H1 (cell line): ENCODE results near the gene CFDP1. TPM values are rescaled to one million over a fixed set of nuclear protein-coding genes. Genes with fewer than 3 reads are reported as not detected.
A peak's percentile ranks its signal among the peaks of the same experiment; 100 is the strongest.

Experiments used
- CTCF ChIA-PET: fragments of 300-600 bp; sonication (Branson Sonifier 250); formaldehyde crosslinking; loops from one replicate; lab custom pipeline; 2021; ENCODE audit not compliant: partially characterized antibody; lab: Charles Lee
- POLR2A ChIA-PET: fragments of 300-600 bp; sonication (Branson Sonifier 250); formaldehyde crosslinking; loops from one replicate; lab custom pipeline; 2021; ENCODE audit warnings: inconsistent platforms; ENCODE audit not compliant: partially characterized antibody; lab: Charles Lee
- DNase-seq, 2 experiments: peaks; one replicate each; pipeline versions ENCODE4 v3.0.0 to v3.0.0-alpha.2; 2010 to 2022; ENCODE audit warnings: low spot score in 2 of 2, low read depth in 1 of 2, mixed read lengths in 1 of 2
- FAIRE-seq: peaks from 2 replicates; lab custom pipeline; 2011; peaks lifted over from hg19 to GRCh38; lab: Jason Lieb, UNC
- H2AFZ ChIP-seq: 2 replicates; pipeline ENCODE4 v1.8.1; 2012; ENCODE audit warnings: low read length, inconsistent platforms
- H2AK5ac ChIP-seq: 2 replicates; pipeline ENCODE4 v1.6.1; 2013; ENCODE audit warnings: low read depth, low read length
- H2BK120ac ChIP-seq: replicated peaks from 2 replicates; pipeline ENCODE3; 2013; ENCODE audit warnings: low read depth, low read length, inconsistent platforms
- H2BK12ac ChIP-seq: 2 replicates; pipeline ENCODE4 v1.6.1; 2013; ENCODE audit warnings: low read depth, low read length
- H2BK15ac ChIP-seq: 2 replicates; pipeline ENCODE4 v1.6.1; 2013; ENCODE audit warnings: low read length
- H2BK20ac ChIP-seq: 2 replicates; pipeline ENCODE4 v1.6.1; 2013; ENCODE audit warnings: low read length
- H2BK5ac ChIP-seq: 2 replicates; pipeline ENCODE4 v1.6.1; 2013; ENCODE audit warnings: low read depth, low read length
- H3K14ac ChIP-seq: 2 replicates; pipeline ENCODE4 v1.6.1; 2013; ENCODE audit warnings: inconsistent platforms; ENCODE audit not compliant: insufficient read length
- H3K18ac ChIP-seq: 2 replicates; pipeline ENCODE4 v1.6.1; 2013; ENCODE audit warnings: low read length; ENCODE audit errors: extremely low read depth
- H3K23ac ChIP-seq: 2 replicates; pipeline ENCODE4 v1.6.1; 2013; ENCODE audit warnings: inconsistent platforms; ENCODE audit not compliant: insufficient read length
- H3K23me2 ChIP-seq: 2 replicates; pipeline ENCODE4 v1.6.1; 2013; ENCODE audit warnings: low read depth, low read length
- H3K27ac ChIP-seq: 2 replicates; pipeline ENCODE4 v1.6.1; 2011; ENCODE audit warnings: low read depth, low read length, inconsistent platforms
- H3K27me3 ChIP-seq, 4 experiments: replicated peaks in 1 of 4; 1 replicate in 1 of 4; 2 replicates in 3 of 4; pipeline versions ENCODE4 v1.6.1 to v1.8.1; 2011 to 2013; ENCODE audit warnings: low read length in 3 of 4, mild to moderate bottlenecking in 3 of 4, inconsistent platforms in 2 of 4, mixed read lengths in 2 of 4, moderate library complexity in 1 of 4; ENCODE audit not compliant: control insufficient read depth in 3 of 4, insufficient read depth in 3 of 4; ENCODE audit errors: extremely low read depth in 1 of 4
- H3K36me3 ChIP-seq, 4 experiments: 2 replicates each; pipeline versions ENCODE4 v1.6.1 to v1.8.1; 2011 to 2013; ENCODE audit warnings: mild to moderate bottlenecking in 4 of 4, low read length in 3 of 4, moderate library complexity in 2 of 4, control low read depth in 1 of 4, inconsistent platforms in 1 of 4; ENCODE audit not compliant: insufficient read depth in 4 of 4, control insufficient read depth in 2 of 4
- H3K4ac ChIP-seq: replicated peaks from 2 replicates; pipeline ENCODE3; 2013; ENCODE audit warnings: low read length, low read depth, mixed read lengths, inconsistent platforms; ENCODE audit not compliant: insufficient read length
- H3K4me1 ChIP-seq, 4 experiments: replicated peaks in 1 of 4; 1 replicate in 1 of 4; 2 replicates in 3 of 4; pipeline versions ENCODE4 v1.6.1 to v1.8.1; 2011 to 2013; ENCODE audit warnings: low read length in 3 of 4, inconsistent platforms in 2 of 4, mixed read lengths in 1 of 4; ENCODE audit not compliant: insufficient read depth in 4 of 4, control insufficient read depth in 3 of 4
- H3K4me2 ChIP-seq, 2 experiments: 2 replicates each; pipeline versions ENCODE4 v1.6.1 to v1.8.1; 2011 to 2013; ENCODE audit warnings: low read depth in 2 of 2, low read length in 2 of 2, control low read depth in 1 of 2, inconsistent platforms in 1 of 2, mild to moderate bottlenecking in 1 of 2; ENCODE audit not compliant: insufficient read depth in 1 of 2
- H3K4me3 ChIP-seq, 4 experiments: fragments of 200-600, 300-600 bp in 1 of 4; sonication (generic), shearing (Covaris generic), sonication (Bioruptor Twin) in 1 of 4; 2 replicates each; pipeline versions ENCODE4 v1.5.1 to v1.8.1; 2011 to 2016; ENCODE audit warnings: low read length in 4 of 4, low read depth in 3 of 4, control low read depth in 2 of 4, inconsistent platforms in 2 of 4, mild to moderate bottlenecking in 2 of 4, mixed read lengths in 1 of 4, moderate library complexity in 1 of 4; ENCODE audit not compliant: insufficient read depth in 2 of 4; ENCODE audit errors: extremely low read depth in 1 of 4
- H3K56ac ChIP-seq: replicated peaks from 2 replicates; pipeline ENCODE3; 2013; ENCODE audit warnings: low read depth, mild to moderate bottlenecking, mixed read lengths, low read length, inconsistent platforms; ENCODE audit not compliant: insufficient read length
- H3K79me1 ChIP-seq: 2 replicates; pipeline ENCODE4 v1.6.1; 2013; ENCODE audit warnings: low read depth, low read length, control low read depth
- H3K79me2 ChIP-seq, 2 experiments: 2 replicates each; pipeline versions ENCODE4 v1.6.1 to v1.8.1; 2012 to 2013; ENCODE audit warnings: low read length in 2 of 2, mild to moderate bottlenecking in 2 of 2, inconsistent platforms in 1 of 2; ENCODE audit not compliant: insufficient read depth in 2 of 2, control insufficient read depth in 1 of 2
- H3K9ac ChIP-seq, 4 experiments: replicated peaks in 1 of 4; 1 replicate in 1 of 4; 2 replicates in 3 of 4; pipeline versions ENCODE4 v1.6.1 to v1.8.1; 2011 to 2013; ENCODE audit warnings: low read depth in 3 of 4, low read length in 3 of 4, control low read depth in 2 of 4, mild to moderate bottlenecking in 2 of 4, moderate library complexity in 2 of 4, inconsistent platforms in 1 of 4; ENCODE audit errors: extremely low read depth in 1 of 4
- H3K9me3 ChIP-seq, 2 experiments: 2 replicates each; pipeline versions ENCODE4 v1.6.1 to v1.8.1; 2012 to 2013; ENCODE audit warnings: mild to moderate bottlenecking in 2 of 2, moderate library complexity in 2 of 2, control low read depth in 1 of 2, inconsistent platforms in 1 of 2, low read depth in 1 of 2, low read length in 1 of 2, mixed read lengths in 1 of 2; ENCODE audit not compliant: insufficient read depth in 2 of 2
- H4K20me1 ChIP-seq, 2 experiments: replicated peaks in 1 of 2; 2 replicates each; pipeline versions ENCODE3 to v1.8.1; 2011 to 2013; ENCODE audit warnings: inconsistent platforms in 2 of 2, low read length in 2 of 2, mild to moderate bottlenecking in 1 of 2; ENCODE audit not compliant: insufficient read depth in 2 of 2, control insufficient read depth in 1 of 2
- H4K5ac ChIP-seq: 2 replicates; pipeline ENCODE4 v1.6.1; 2013; ENCODE audit warnings: low read length, low read depth, mixed read lengths, inconsistent platforms; ENCODE audit not compliant: insufficient read length
- H4K8ac ChIP-seq: 2 replicates; pipeline ENCODE4 v1.8.0; 2013; ENCODE audit warnings: mild to moderate bottlenecking, moderate library complexity, low read length, inconsistent platforms; ENCODE audit not compliant: insufficient read depth; ENCODE audit errors: extremely low read depth
- H4K91ac ChIP-seq: replicated peaks from 2 replicates; pipeline ENCODE3; 2013; ENCODE audit warnings: low read length, mixed read lengths, inconsistent platforms; ENCODE audit not compliant: insufficient read length
- BACH1 ChIP-seq: IDR thresholded peaks from 2 replicates; pipeline ENCODE4 v1.6.1; 2012; ENCODE audit warnings: low read length, improper control_type of control experiment
- JUN ChIP-seq: IDR thresholded peaks from 2 replicates; pipeline ENCODE4 v1.6.1; 2011; ENCODE audit warnings: low read depth, mild to moderate bottlenecking, improper control_type of control experiment, low read length
- KDM1A ChIP-seq: fragments of 200-600, 300-600 bp; sonication (generic); IDR thresholded peaks from 2 replicates; pipeline ENCODE4 v1.7.1; 2016; ENCODE audit warnings: mild to moderate bottlenecking, low read length, borderline replicate concordance
- TEAD4 ChIP-seq: IDR thresholded peaks from 2 replicates; pipeline ENCODE4 v1.6.1; 2012; ENCODE audit warnings: low read depth, low read length, inconsistent platforms, mixed read lengths
- WGBS, 2 experiments: shearing (Covaris generic) in 1 of 2; methylation state at CpG; one replicate each; pipeline versions ENCODE4 v1.1.6 to v1.1.7; 2013 to 2015; ENCODE audit warnings: low lambda C conversion rate in 2 of 2, mixed read lengths in 2 of 2, inconsistent platforms in 1 of 2, low coverage in 1 of 2, missing lambda C conversion rate in 1 of 2; ENCODE audit not compliant: insufficient replicate concordance in 2 of 2, insufficient coverage in 1 of 2, insufficient read length in 1 of 2; ENCODE audit errors: extremely low coverage in 1 of 2, missing lambda C conversion rate in 1 of 2; 5-methylcytosine and 5-hydroxymethylcytosine counted together
- polyA plus RNA-seq, 7 experiments: library from polyadenylated mRNA; depleted of rRNA in 3 of 7; stranded (reverse) in 5 of 7; unstranded in 2 of 7; fragments of >200 nt in 5 of 7; fragments of 200-250 nt in 2 of 7; gene quantifications; 1 replicate in 5 of 7; 2 replicates in 1 of 7; 4 replicates in 1 of 7; pipeline versions ENCODE4 v1.2.1 to v1.2.3, GENCODE V29; 2011 to 2013; ENCODE audit warnings: missing spikeins in 2 of 7, mixed read lengths in 2 of 7
- total RNA-seq: library from RNA; stranded (reverse); fragmentation: NEBNext Ultra II Directional; extraction: Animal tissue kit (Norgen Biotek cat#: 25700); gene quantifications from 2 replicates; pipeline ENCODE4 v1.2.1, GENCODE V29; 2021
- TF ChIP-seq, protein P1 (sequence below), 3 experiments: IDR thresholded peaks; 1 replicate in 2 of 3; 2 replicates in 1 of 3; pipeline versions ENCODE4 v1.5.1 to v1.6.1; 2011; ENCODE audit warnings: low read length in 3 of 3, mild to moderate bottlenecking in 3 of 3, inconsistent platforms in 2 of 3, low read depth in 1 of 3, moderate library complexity in 1 of 3; ENCODE audit not compliant: insufficient read depth in 1 of 3; ENCODE audit errors: control extremely low read depth in 1 of 3

The CFDP1 gene
- total and polyA plus RNA-seq, 2 of the 8 experiments (the other 6 are each of a cell fraction or from before 2014, with no cell fraction given) = 25.5 to 77.3 TPM

DNA sequence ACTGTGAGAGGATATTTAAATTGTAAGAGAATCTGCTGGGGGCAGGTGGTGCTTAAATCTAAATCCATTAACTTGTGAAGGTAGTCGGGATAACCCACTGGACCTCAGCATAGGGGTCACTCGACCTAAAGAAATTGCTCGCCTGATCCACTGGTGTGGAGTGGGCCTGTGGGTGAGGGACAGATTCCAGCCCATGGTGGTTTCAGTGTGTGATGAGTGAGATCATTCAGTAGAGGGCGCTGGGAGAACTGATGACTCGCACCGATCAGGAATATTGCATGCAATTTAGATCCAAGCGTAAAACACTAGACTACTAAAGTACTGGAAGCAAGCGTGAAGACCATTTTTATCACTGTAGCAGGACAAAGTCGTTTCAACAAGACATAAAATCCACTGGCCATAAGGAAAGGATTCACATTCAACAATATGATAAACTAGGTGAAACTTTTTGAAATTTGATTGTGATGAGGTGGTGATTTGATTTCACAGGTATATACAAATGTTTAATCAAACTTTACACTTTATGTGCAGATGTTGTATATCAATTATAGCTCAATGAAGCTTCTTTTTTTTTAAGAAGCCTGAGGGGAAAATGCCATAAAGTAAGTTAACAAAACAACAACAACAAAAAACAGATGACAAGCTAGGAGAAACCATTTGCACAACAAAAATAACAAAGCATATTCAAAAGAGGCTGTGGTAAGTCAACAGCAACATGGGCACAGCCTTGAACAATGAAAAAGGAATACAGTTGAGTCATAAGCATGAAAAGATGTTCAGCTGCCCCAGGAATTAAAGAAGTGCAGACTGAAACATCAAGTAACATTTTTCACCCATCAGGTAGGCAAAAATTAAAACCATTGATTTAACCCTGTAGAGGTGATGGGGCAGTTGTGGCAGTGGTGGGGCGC, 38.7 kb upstream of the CFDP1 start:
- Histone ChIP-seq H2AK5ac (no peak overlapping the region), H3K56ac (peak overlapping the region; percentile 25), H2BK120ac (peak overlapping the region; percentile 24), H3K23me2 (0 out of 2 replicates have a peak, but pooled peaks cover 3% of the 10 kb centered on the region), H3K9ac (0 out of 7 replicates have a peak overlapping the region, but pooled peaks of 1 of the 4 experiments have one; percentile 33), H3K9me3 (0 out of 4 replicates have a peak, but pooled peaks cover 0 to 3% of the 10 kb centered on the region in 2 experiments), H3K27me3 (no peaks in the 10 kb centered on the region), H2BK5ac (peak overlapping the region; percentile 72; the same call in 1 of the 2 replicates), H3K18ac (peak overlapping the region; percentile 28; the same call in 1 of the 2 replicates), H3K79me2 (no peaks in the 10 kb centered on the region), H3K4ac (peak overlapping the region; percentile 44), H3K23ac (no peak overlapping the region), H3K27ac (peak overlapping the region; percentile 56; the same call in 1 of the 2 replicates), H2BK20ac (peak overlapping the region; percentile 89; the same call in 1 of the 2 replicates), H3K36me3 (peaks cover 0 to 9% (median 2%) of the 10 kb centered on the region in 4 experiments; a peak in 5 of 8 replicates), H3K79me1 (no peaks in the 10 kb centered on the region), H3K14ac (no peak overlapping the region), H4K20me1 (no peaks in the 10 kb centered on the region), H3K4me1 (peaks cover 1 to 6% (median 5%) of the 10 kb centered on the region in 4 experiments; a peak in 6 of 7 replicates), H4K8ac (no peak overlapping the region), H3K4me3 (peak overlapping the region in 1 of 4 experiments; percentile 44; a peak in 1 of 8 replicates), H3K4me2 (peak overlapping the region; percentile 8 to 51), H4K5ac (peak overlapping the region; percentile 79), H2AFZ (no peak overlapping the region), H2BK15ac (no peak overlapping the region), H4K91ac (peak overlapping the region; percentile 70), H2BK12ac (peak overlapping the region; percentile 95; the same call in 1 of the 2 replicates)
- DNase-seq (no peak), FAIRE-seq (peak; percentile 81)
- ChIA-PET POLR2A (interaction anchor here (0.6 to 2.4 kb wide), 8 partner anchors 13 to 204 kb away, joined by 3 to 18 read pairs (median 3); partner anchors contain the start of genes CFDP1 and CHST6), CTCF (interaction anchor here (0.6 to 9.9 kb wide), 27 partner anchors 8 to 905 kb away, joined by 3 to 181 read pairs (median 4); partner anchors contain the start of genes CHST5, CHST6 and TMEM231)
- 28% methylated on average over 10 of the region's 10 CpGs; no CpG with 5 or more reads in 1 of the 2 experiments for WGBS, 2 experiments
- TF ChIP-seq, protein P1, sequence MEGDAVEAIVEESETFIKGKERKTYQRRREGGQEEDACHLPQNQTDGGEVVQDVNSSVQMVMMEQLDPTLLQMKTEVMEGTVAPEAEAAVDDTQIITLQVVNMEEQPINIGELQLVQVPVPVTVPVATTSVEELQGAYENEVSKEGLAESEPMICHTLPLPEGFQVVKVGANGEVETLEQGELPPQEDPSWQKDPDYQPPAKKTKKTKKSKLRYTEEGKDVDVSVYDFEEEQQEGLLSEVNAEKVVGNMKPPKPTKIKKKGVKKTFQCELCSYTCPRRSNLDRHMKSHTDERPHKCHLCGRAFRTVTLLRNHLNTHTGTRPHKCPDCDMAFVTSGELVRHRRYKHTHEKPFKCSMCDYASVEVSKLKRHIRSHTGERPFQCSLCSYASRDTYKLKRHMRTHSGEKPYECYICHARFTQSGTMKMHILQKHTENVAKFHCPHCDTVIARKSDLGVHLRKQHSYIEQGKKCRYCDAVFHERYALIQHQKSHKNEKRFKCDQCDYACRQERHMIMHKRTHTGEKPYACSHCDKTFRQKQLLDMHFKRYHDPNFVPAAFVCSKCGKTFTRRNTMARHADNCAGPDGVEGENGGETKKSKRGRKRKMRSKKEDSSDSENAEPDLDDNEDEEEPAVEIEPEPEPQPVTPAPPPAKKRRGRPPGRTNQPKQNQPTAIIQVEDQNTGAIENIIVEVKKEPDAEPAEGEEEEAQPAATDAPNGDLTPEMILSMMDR (IDR thresholded peaks at IDR 0.05; ENCODE audit: control extremely low read depth in 1 of 3, insufficient read depth in 1 of 3, low read depth in 1 of 3, low read length in 3 of 3) = peak; percentile 70 to 83 (median 72)
- TF ChIP-seq JUN (no peak), BACH1 (peak; percentile 67), KDM1A (no peak), TEAD4 (peak; percentile 62)
